DMS114 treated with DMSO at 0.1 percent for 48 hours (cell line): ENCODE data around the gene NPFFR2.
"Not testable (repeated sequence)": the region's sequence is repeated elsewhere in the genome, so short reads cannot be mapped to it uniquely, and the experiment has no call there.

Experiments used
- DNase-seq: peaks from one replicate; lab custom pipeline; 2025; ENCODE audit not compliant: unreplicated experiment; lab: John Stamatoyannopoulos, UW

The NPFFR2 gene

GRCh38 chr4:72111863-72112262 lies 80.1 kb downstream of the NPFFR2 start:
- DNase-seq: no peak

- DNase-seq: no peak
Observed at GRCh38 chr4:72112514-72113156, 80.8 kb downstream of the NPFFR2 start.

GRCh38 chr4:72118017-72118416 lies 86.2 kb downstream of the NPFFR2 start:
- DNase-seq: no peak

GRCh38 chr4:72119946-72120345 lies 88.1 kb downstream of the NPFFR2 start:
- no peak for DNase-seq

- no peak for DNase-seq
Observed at GRCh38 chr4:72128741-72129140, 96.9 kb downstream of the NPFFR2 start.

- DNase-seq: no peak
Observed at GRCh38 chr4:72136429-72136828, 104.6 kb downstream of the NPFFR2 start.

GRCh38 chr4:72139997-72140396 lies 108.2 kb downstream of the NPFFR2 start:
- DNase-seq: not testable (repeated sequence)

- no peak for DNase-seq
Observed at GRCh38 chr4:72144241-72144640, 112.4 kb downstream of the NPFFR2 start.

GRCh38 chr4:72152731-72153130 lies 120.9 kb downstream of the NPFFR2 start:
- DNase-seq: no peak

GRCh38 chr4:72153634-72154033 lies 121.8 kb downstream of the NPFFR2 start:
- DNase-seq: not testable (repeated sequence)

- not testable (repeated sequence) for DNase-seq
Observed at GRCh38 chr4:72169285-72169684, 137.5 kb downstream of the NPFFR2 start.

- no peak for DNase-seq
Observed at GRCh38 chr4:72169861-72170260, 138.1 kb downstream of the NPFFR2 start.

- DNase-seq: no peak
Observed at GRCh38 chr4:72171761-72172160, 140.0 kb downstream of the NPFFR2 start.

GRCh38 chr4:72179342-72179741 lies 147.5 kb downstream of the NPFFR2 start:
- DNase-seq: no peak

- no peak for DNase-seq
Observed at GRCh38 chr4:72186714-72187113, 154.9 kb downstream of the NPFFR2 start.

- DNase-seq: no peak
Observed at GRCh38 chr4:72194046-72194445, 162.2 kb downstream of the NPFFR2 start.

GRCh38 chr4:72194453-72194852 lies 162.7 kb downstream of the NPFFR2 start:
- no peak for DNase-seq
